Astrocyte of the spinal cord (primary cell): ENCODE measurements around the gene SLC6A5.

Source experiments
- DNase-seq: peaks from one replicate; pipeline ENCODE4 v3.0.0; 2011; ENCODE audit warnings: low read depth, low spot score
- H3K4me3 ChIP-seq: 2 replicates; pipeline ENCODE4 v1.5.1; 2011; ENCODE audit warnings: low read depth, mild to moderate bottlenecking, low read length, moderate library complexity
- in situ Hi-C: cut with HindIII; loops from 2 replicates; pipeline ENCODE4 v1.10.0; 2017; ENCODE audit warnings: low sequenced_read_pairs
- TF ChIP-seq, protein P1 (sequence below): IDR thresholded peaks from 2 replicates; pipeline ENCODE4 v1.5.1; 2012; ENCODE audit warnings: low read depth, mild to moderate bottlenecking, low read length, inconsistent platforms

Gene SLC6A5

DNA sequence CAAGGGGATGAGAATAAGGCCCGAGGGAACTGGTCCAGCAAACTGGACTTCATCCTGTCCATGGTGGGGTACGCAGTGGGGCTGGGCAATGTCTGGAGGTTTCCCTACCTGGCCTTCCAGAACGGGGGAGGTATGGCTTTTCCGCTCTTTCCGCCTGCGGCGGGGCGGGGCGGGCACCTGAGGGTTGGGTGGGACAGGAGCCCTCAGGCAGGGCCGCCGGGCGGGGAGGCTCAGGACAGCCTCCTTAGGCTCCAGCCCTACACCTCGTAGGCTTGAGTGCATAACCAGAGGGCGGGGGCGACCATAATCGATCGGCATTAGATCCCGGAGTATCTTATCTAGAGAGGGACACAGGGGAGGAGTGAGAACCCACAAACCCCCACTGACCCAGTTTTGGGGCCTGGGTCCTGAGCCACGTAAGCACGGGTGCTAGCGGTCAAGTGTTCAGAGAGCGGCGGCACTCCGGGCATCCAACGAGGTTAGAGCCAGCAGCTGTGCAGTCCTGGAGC, 4.9 kb downstream of the SLC6A5 start:
- in situ Hi-C loops: no loop called here
- H3K4me3 ChIP-seq: no peak overlapping the region
- TF ChIP-seq, protein P1, sequence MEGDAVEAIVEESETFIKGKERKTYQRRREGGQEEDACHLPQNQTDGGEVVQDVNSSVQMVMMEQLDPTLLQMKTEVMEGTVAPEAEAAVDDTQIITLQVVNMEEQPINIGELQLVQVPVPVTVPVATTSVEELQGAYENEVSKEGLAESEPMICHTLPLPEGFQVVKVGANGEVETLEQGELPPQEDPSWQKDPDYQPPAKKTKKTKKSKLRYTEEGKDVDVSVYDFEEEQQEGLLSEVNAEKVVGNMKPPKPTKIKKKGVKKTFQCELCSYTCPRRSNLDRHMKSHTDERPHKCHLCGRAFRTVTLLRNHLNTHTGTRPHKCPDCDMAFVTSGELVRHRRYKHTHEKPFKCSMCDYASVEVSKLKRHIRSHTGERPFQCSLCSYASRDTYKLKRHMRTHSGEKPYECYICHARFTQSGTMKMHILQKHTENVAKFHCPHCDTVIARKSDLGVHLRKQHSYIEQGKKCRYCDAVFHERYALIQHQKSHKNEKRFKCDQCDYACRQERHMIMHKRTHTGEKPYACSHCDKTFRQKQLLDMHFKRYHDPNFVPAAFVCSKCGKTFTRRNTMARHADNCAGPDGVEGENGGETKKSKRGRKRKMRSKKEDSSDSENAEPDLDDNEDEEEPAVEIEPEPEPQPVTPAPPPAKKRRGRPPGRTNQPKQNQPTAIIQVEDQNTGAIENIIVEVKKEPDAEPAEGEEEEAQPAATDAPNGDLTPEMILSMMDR: no peak
- DNase-seq: no peak

DNA sequence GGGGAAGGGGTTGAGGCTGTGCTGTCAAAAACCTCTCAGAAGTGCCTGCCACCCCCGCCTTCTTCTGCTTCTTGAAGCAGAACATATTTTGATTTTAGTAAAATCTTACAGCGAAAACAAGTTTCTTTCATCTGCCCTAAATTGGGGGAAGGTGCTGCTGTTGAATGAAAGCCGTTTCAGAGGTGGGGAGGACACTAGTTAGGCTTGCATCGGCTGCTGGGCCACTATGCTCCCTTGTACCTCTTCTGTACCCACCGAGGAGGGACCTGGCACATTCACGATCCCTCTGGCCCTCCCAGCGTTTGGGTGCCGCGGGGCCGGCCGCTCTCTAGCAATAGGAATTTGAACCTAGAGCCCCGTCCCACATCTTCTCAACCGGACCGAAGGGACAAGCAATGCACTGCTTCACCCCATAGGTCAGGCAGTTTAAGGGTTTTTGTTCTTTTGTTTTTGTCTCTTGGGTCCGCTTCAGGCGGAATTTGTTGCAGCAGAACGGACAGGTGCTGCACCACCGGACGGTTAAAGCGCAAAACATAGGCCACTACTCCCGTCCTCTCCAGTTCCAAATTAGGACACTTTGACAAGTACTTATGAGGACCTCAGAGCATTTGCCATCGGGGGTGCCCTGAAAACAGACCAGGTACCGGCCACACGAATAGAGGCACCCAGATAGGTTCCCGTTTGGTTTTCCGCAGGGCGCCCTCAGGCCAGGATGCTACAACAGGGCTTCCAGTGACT, 5.6 kb downstream of the SLC6A5 start:
- no peak overlapping the region for H3K4me3 ChIP-seq
- TF ChIP-seq, protein P1: no peak
- no peak for DNase-seq
- in situ Hi-C loops: no loop called here

DNA sequence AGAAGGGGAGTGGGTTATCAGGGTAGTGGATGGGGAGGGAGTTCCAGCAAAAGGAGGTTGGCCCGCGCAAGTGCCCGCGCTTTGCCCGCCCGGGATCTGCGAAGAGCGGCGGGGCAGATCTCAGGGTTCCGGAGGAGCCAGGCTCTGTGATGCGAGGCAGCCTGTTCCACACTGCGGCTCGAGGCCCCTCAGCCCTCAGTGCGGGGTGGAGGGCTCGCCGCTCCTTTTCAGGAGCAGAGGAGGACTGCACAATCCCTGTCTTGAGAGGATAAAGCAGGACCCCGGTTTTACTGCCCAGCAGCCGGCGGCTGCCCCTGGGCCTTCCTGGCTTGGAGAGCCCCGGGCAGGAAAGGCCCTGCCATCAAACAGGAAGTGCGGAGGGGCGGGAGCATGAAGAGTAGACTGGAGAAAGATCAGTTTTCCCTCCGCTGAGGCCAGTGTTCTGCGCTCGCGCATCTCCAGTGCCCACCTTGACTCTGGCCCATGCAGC, 6.2 kb downstream of the SLC6A5 start:
- TF ChIP-seq, protein P1: no peak
- no peak overlapping the region for H3K4me3 ChIP-seq
- in situ Hi-C loops: no loop called here
- DNase-seq: no peak

DNA sequence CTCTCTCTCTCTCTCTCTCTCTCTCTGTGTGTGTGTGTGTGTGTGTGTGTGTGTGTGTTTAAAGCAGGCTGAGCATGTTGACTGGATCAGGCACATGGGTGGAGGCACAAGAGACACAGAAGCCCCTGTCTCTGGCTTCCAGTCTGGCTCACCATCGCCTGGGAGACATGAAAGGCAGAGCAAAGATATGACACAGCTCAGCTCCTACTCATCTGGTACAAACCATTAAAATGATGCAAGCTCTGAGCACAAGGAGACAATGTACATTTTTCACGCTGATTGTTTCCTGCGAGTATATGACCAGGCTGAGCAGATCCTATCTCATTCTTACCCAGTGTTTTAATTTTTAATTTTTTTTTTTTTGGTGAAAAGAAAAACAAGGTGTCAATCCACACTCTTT, 9.5 kb downstream of the SLC6A5 start:
- no peak overlapping the region for H3K4me3 ChIP-seq
- in situ Hi-C loops: no loop called here
- TF ChIP-seq, protein P1: no peak
- DNase-seq: no peak

DNA sequence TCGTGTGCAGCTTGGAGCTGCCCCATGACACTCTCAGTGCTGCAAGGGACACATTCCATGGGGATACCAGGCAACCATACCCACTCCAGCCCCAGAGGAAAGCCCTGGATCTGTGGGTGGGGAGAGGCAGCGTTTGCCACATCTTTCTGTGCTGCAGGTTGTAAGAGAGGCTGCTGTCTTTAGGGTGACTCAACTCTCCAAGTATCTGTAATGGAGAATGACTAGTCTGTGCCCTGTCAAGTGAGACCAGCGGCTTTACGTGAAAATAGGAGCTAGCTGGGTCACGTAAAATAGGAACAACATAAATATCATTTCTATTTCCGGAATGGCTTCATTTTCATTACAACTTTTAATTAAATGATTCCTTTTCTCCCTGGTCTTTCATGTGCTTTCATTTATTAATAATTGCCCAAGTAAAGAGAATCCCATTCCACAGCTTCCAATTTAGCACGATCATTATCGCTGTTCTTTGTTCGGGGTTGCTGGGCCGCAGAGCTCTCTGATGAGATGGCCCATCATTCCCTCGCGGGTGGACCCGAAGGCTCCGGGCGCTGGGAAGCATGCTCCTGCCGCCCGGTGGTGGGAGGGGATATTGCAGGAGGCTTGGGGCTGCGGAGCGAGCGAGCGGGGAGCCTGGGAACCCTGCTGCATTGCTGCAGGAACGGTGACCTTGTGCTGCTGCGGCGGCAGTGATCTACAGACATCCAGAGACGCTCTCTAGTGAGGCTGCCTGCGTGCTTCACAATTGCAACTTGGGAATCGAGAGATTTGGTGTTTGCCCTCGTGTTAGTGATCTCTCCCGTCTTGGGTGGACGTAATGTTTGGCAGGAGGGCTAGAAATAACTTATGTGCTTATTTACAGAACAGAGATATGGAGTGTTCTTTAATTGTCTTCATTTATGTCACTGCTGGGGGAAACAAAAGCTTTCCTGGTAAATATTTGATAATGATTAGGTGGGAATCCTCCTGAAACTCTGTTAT, 10.6 kb downstream of the SLC6A5 start:
- in situ Hi-C loops: no loop called here
- DNase-seq: peak; percentile 51
- no peak overlapping the region for H3K4me3 ChIP-seq
- TF ChIP-seq, protein P1: peak; percentile 98

DNA sequence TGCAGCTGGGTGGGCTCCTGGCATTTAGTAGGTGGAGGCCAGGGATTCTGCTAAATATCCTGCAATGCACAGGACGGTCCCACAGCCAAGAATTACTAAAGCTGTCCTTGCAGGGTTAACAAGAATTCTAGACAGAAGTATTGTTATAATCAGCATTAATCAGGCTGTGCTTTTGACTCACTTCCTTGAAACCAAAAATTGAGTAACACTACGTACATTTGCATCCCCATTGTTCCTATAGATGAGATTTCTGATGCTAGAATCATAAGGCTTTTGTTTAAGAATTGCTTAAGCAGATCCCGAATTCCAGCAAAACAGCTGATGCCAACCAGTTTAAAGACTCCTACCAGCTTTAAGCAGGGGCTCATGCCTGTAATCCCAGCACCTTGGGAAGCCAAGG, 11.4 kb downstream of the SLC6A5 start:
- in situ Hi-C loops: no loop called here
- H3K4me3 ChIP-seq: no peak overlapping the region
- DNase-seq: no peak
- TF ChIP-seq, protein P1: no peak
